ENCODE measurements around the gene S1PR3.

Gene S1PR3

GRCh38 chr9:88968799-88969198 lies 22.5 kb upstream of the S1PR3 start:
- DNase-seq, result no peak

GRCh38 chr9:88969646-88970373 lies 21.5 kb upstream of the S1PR3 start:
- DNase-seq, result no peak

- no peak for DNase-seq
These were observed 19.9 kb upstream of the S1PR3 start for GRCh38 chr9:88971131-88971960.

GRCh38 chr9:88972401-88972800 lies 18.9 kb upstream of the S1PR3 start:
- DNase-seq, result no peak

- no peak for DNase-seq
These were observed 17.8 kb upstream of the S1PR3 start for GRCh38 chr9:88973281-88974045.

- DNase-seq, result no peak
These were observed 16.6 kb upstream of the S1PR3 start for GRCh38 chr9:88974641-88975040.

- DNase-seq, result no peak
These were observed 15.0 kb upstream of the S1PR3 start for GRCh38 chr9:88975966-88976889.

- no peak for DNase-seq
These were observed 14.4 kb upstream of the S1PR3 start for GRCh38 chr9:88976890-88977257.

- no peak for DNase-seq
These were observed 13.2 kb upstream of the S1PR3 start for GRCh38 chr9:88978034-88978433.

- DNase-seq, result no peak
These were observed 12.2 kb upstream of the S1PR3 start for GRCh38 chr9:88979021-88979420.

- DNase-seq, result no peak
These were observed 11.5 kb upstream of the S1PR3 start for GRCh38 chr9:88979791-88980190.

- no peak for DNase-seq
These were observed 10.5 kb upstream of the S1PR3 start for GRCh38 chr9:88980740-88981203.

GRCh38 chr9:88983865-88984542 lies 7.3 kb upstream of the S1PR3 start:
- DNase-seq, result no peak

- DNase-seq, result no peak
These were observed 6.8 kb upstream of the S1PR3 start for GRCh38 chr9:88984543-88984883.

- no peak for DNase-seq
These were observed 5.7 kb upstream of the S1PR3 start for GRCh38 chr9:88985616-88986015.

- DNase-seq, result no peak
These were observed 4.5 kb upstream of the S1PR3 start for GRCh38 chr9:88986776-88987175.

- DNase-seq, result no peak
These were observed 3.6 kb upstream of the S1PR3 start for GRCh38 chr9:88987661-88988060.

- DNase-seq, result no peak
These were observed 2.2 kb upstream of the S1PR3 start for GRCh38 chr9:88988796-88989641.

- DNase-seq, result no peak
These were observed 1.1 kb upstream of the S1PR3 start for GRCh38 chr9:88990041-88990728.
